OCI-LY1 (cell line): ENCODE results near the gene DMD.
"Not testable (repeated sequence)": the region's sequence is repeated elsewhere in the genome, so short reads cannot be mapped to it uniquely, and the experiment has no call there.

Source experiments
- H2AFZ ChIP-seq: fragments of 200-600 bp; sonication (generic), shearing (Covaris generic); 2 replicates; pipeline ENCODE4 v1.6.0; 2014; ENCODE audit warnings: antibody characterized with exemption, mild to moderate bottlenecking, low read length
- H3F3A ChIP-seq: fragments of 200-600 bp; sonication (generic), shearing (Covaris generic); 2 replicates; pipeline ENCODE4 v1.6.0; 2014; ENCODE audit warnings: mild to moderate bottlenecking, antibody characterized with exemption, low read length, moderate library complexity; ENCODE audit not compliant: insufficient read depth
- H3K27ac ChIP-seq: fragments of 200-600 bp; sonication (generic); 2 replicates; pipeline ENCODE4 v1.5.1; 2014; ENCODE audit warnings: low read length, mixed run types, mild to moderate bottlenecking, low read depth; ENCODE audit not compliant: poor library complexity, severe bottlenecking
- H3K27me3 ChIP-seq: fragments of 200-600 bp; sonication (generic); 2 replicates; pipeline ENCODE4 v1.6.0; 2014; ENCODE audit warnings: antibody characterized with exemption, mild to moderate bottlenecking, low read length, moderate library complexity; ENCODE audit not compliant: insufficient read depth
- H3K36me3 ChIP-seq: fragments of 200-600 bp; sonication (generic); 2 replicates; pipeline ENCODE4 v1.6.1; 2014; ENCODE audit warnings: mild to moderate bottlenecking, antibody characterized with exemption, low read length, moderate library complexity, mixed read lengths; ENCODE audit not compliant: insufficient read depth
- H3K4me1 ChIP-seq: fragments of 200-600 bp; sonication (generic); 2 replicates; pipeline ENCODE4 v1.5.1; 2014; ENCODE audit warnings: mild to moderate bottlenecking, low read length, moderate library complexity; ENCODE audit not compliant: insufficient read depth, severe bottlenecking
- H3K4me2 ChIP-seq: fragments of 200-600 bp; sonication (generic), shearing (Covaris generic); 2 replicates; pipeline ENCODE4 v1.6.1; 2014; ENCODE audit warnings: low read length
- H3K4me3 ChIP-seq: fragments of 200-600 bp; sonication (generic); 2 replicates; pipeline ENCODE4 v1.5.1; 2014; ENCODE audit warnings: low read length, low read depth, mild to moderate bottlenecking, mixed read lengths; ENCODE audit not compliant: poor library complexity, severe bottlenecking
- H3K79me2 ChIP-seq: fragments of 200-600 bp; shearing (Covaris generic); 2 replicates; pipeline ENCODE4 v1.6.1; 2016; ENCODE audit warnings: mixed run types, low read length, mixed read lengths; ENCODE audit not compliant: insufficient read depth
- H3K9ac ChIP-seq: fragments of 200-600 bp; sonication (generic), shearing (Covaris generic); 2 replicates; pipeline ENCODE4 v1.6.1; 2014; ENCODE audit warnings: mild to moderate bottlenecking, low read length, mixed read lengths
- H3K9me2 ChIP-seq: fragments of 200-600 bp; sonication (generic), shearing (Covaris generic); 2 replicates; pipeline ENCODE4 v1.6.1; 2014; ENCODE audit warnings: low read depth, mild to moderate bottlenecking, low read length, mixed read lengths
- H3K9me3 ChIP-seq: fragments of 200-600 bp; shearing (Covaris generic); 2 replicates; pipeline ENCODE4 v1.6.1; 2014; ENCODE audit warnings: low read length, mixed read lengths
- H4K20me1 ChIP-seq: fragments of 200-600 bp; sonication (generic), shearing (Covaris generic); 2 replicates; pipeline ENCODE4 v1.6.0; 2016; ENCODE audit warnings: mild to moderate bottlenecking, low read length; ENCODE audit not compliant: insufficient read depth
- EZH2 ChIP-seq: fragments of 200-600 bp; sonication (generic), shearing (Covaris generic); IDR thresholded peaks from 2 replicates; pipeline ENCODE4 v1.8.0; 2017; ENCODE audit warnings: borderline replicate concordance, mixed run types, mild to moderate bottlenecking, antibody characterized with exemption, low read length, moderate library complexity, mixed read lengths
- TF ChIP-seq, protein P1 (sequence below): fragments of 200-600 bp; sonication (generic), shearing (Covaris generic); IDR thresholded peaks from 2 replicates; pipeline ENCODE4 v1.5.1; 2017; ENCODE audit warnings: mild to moderate bottlenecking, antibody characterized with exemption, low read length, moderate library complexity, mixed read lengths

The DMD gene

DNA sequence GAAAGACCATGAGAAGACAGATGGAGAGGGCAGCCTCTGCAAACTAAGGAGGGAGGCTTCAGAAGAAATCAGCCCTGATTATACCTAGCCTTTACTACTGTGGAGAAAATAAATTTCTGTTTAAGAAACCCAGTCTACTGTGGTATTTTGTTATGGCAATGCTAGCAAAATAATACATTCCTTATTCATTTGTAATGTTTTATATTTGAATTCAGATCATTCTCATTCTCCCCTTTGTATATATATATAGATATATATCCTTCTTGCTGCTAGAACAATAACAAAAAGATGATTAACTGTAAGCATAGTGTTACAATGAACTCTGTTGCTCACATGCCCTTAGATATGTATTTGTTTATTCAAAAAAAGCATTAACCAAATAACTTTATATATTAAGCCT lies 22.5 kb downstream of the DMD start:
- Histone ChIP-seq H3K36me3 (no peaks in the 10 kb centered on the region), H3K27ac (peak overlapping the region; percentile 80), H3K9ac (no peak overlapping the region; the same call in 1 of the 2 replicates), H3K9me2 (no peaks in the 10 kb centered on the region), H4K20me1 (no peaks in the 10 kb centered on the region), H3F3A (no peaks in the 10 kb centered on the region), H3K4me1 (peaks cover 53% of the 10 kb centered on the region), H3K79me2 (no peaks in the 10 kb centered on the region; the same call in 1 of the 2 replicates), H3K4me3 (no peak overlapping the region), H3K9me3 (no peaks in the 10 kb centered on the region), H3K27me3 (no peaks in the 10 kb centered on the region), H3K4me2 (no peak overlapping the region; the same call in 1 of the 2 replicates), H2AFZ (no peak overlapping the region)
- TF ChIP-seq, protein P1, sequence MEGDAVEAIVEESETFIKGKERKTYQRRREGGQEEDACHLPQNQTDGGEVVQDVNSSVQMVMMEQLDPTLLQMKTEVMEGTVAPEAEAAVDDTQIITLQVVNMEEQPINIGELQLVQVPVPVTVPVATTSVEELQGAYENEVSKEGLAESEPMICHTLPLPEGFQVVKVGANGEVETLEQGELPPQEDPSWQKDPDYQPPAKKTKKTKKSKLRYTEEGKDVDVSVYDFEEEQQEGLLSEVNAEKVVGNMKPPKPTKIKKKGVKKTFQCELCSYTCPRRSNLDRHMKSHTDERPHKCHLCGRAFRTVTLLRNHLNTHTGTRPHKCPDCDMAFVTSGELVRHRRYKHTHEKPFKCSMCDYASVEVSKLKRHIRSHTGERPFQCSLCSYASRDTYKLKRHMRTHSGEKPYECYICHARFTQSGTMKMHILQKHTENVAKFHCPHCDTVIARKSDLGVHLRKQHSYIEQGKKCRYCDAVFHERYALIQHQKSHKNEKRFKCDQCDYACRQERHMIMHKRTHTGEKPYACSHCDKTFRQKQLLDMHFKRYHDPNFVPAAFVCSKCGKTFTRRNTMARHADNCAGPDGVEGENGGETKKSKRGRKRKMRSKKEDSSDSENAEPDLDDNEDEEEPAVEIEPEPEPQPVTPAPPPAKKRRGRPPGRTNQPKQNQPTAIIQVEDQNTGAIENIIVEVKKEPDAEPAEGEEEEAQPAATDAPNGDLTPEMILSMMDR, result no peak
- TF ChIP-seq EZH2, result no peak

- H3K27me3 ChIP-seq, result no peaks in the 10 kb centered on the region
- no peaks in the 10 kb centered on the region for H4K20me1 ChIP-seq
- no peak overlapping the region for H2AFZ ChIP-seq
- H3K9me3 ChIP-seq, result no peaks in the 10 kb centered on the region
- peaks cover 57% of the 10 kb centered on the region for H3K4me1 ChIP-seq
- no peaks in the 10 kb centered on the region for H3K36me3 ChIP-seq
- H3K4me2 ChIP-seq, result no peak overlapping the region; the same call in 1 of the 2 replicates
- H3K27ac ChIP-seq, result peak overlapping the region; percentile 80
- H3K4me3 ChIP-seq, result no peak overlapping the region
- H3K9me2 ChIP-seq, result no peaks in the 10 kb centered on the region
- H3K79me2 ChIP-seq, result no peaks in the 10 kb centered on the region; the same call in 1 of the 2 replicates
- H3K9ac ChIP-seq, result peak overlapping the region; percentile 19; the same call in 1 of the 2 replicates
- no peaks in the 10 kb centered on the region for H3F3A ChIP-seq
- no peak for TF ChIP-seq EZH2
- TF ChIP-seq, protein P1, result no peak
These were observed 23.1 kb downstream of the DMD start for GRCh38 chrX:33188286-33188685.

DNA sequence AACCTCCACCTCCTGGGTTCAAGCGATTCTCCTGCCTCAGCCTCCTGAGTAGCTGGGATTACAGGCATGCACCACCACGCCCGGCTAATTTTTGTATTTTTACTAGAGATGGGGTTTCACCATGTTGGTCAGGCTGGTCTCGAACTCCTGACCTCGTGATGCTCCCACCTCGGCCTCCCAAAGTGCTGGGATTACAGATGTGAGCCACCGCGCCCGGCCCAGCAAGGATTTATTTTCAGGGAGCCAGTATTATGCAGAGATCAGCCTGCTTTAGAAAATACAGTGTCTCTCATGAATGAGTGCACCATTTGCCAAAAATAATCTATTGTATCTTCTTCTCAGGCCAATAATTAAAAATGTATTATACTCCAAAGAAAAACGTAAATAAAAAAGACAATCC lies 26.5 kb downstream of the DMD start:
- not testable (repeated sequence) for H3K4me3 ChIP-seq, H3K9ac ChIP-seq, H3K4me2 ChIP-seq, H2AFZ ChIP-seq, H3K9me2 ChIP-seq, H4K20me1 ChIP-seq, H3F3A ChIP-seq, H3K27me3 ChIP-seq, H3K9me3 ChIP-seq
- peaks cover 13% of the 10 kb centered on the region for H3K36me3 ChIP-seq
- peaks cover 73% of the 10 kb centered on the region for H3K4me1 ChIP-seq
- peak overlapping the region; percentile 97 for H3K27ac ChIP-seq
- peaks cover 10% of the 10 kb centered on the region; the same call in 1 of the 2 replicates for H3K79me2 ChIP-seq

- Histone ChIP-seq H3K9ac (peak overlapping the region; percentile 61), H3K4me1 (peaks cover 71% of the 10 kb centered on the region), H3K4me3 (peak overlapping the region; percentile 42), H4K20me1 (no peaks in the 10 kb centered on the region), H2AFZ (no peak overlapping the region), H3K79me2 (peaks cover 10% of the 10 kb centered on the region; the same call in 1 of the 2 replicates), H3K36me3 (peaks cover 20% of the 10 kb centered on the region), H3K4me2 (peak overlapping the region; percentile 75), H3K27me3 (no peaks in the 10 kb centered on the region), H3K9me3 (no peaks in the 10 kb centered on the region), H3K9me2 (no peaks in the 10 kb centered on the region), H3F3A (no peaks in the 10 kb centered on the region), H3K27ac (peak overlapping the region; percentile 97)
- TF ChIP-seq EZH2, result no peak
- TF ChIP-seq, protein P1, result no peak
These were observed 28.0 kb downstream of the DMD start for GRCh38 chrX:33183361-33183760.
